ENCODE data around the gene PIK3C2B.
A peak's percentile ranks its signal among the peaks of the same experiment; 100 is the strongest.

The PIK3C2B gene

GRCh38 chr1:204459706-204460105, 34.9 kb downstream of the PIK3C2B start:
- no peak for DNase-seq (ENCODE audit: low spot score)

- DNase-seq (ENCODE audit: low spot score): no peak
Observed at GRCh38 chr1:204457666-204458065, 36.9 kb downstream of the PIK3C2B start.

GRCh38 chr1:204456826-204457442, 37.7 kb downstream of the PIK3C2B start:
- no peak for DNase-seq (ENCODE audit: low spot score)

GRCh38 chr1:204455831-204456145, 38.8 kb downstream of the PIK3C2B start:
- no peak for DNase-seq (ENCODE audit: low spot score)

GRCh38 chr1:204455063-204455830, 39.4 kb downstream of the PIK3C2B start:
- DNase-seq (ENCODE audit: low spot score): no peak

GRCh38 chr1:204454476-204454875, 40.1 kb downstream of the PIK3C2B start:
- DNase-seq (ENCODE audit: low spot score): no peak

- no peak for DNase-seq (ENCODE audit: low spot score)
Observed at GRCh38 chr1:204453141-204453772, 41.3 kb downstream of the PIK3C2B start.

DNA sequence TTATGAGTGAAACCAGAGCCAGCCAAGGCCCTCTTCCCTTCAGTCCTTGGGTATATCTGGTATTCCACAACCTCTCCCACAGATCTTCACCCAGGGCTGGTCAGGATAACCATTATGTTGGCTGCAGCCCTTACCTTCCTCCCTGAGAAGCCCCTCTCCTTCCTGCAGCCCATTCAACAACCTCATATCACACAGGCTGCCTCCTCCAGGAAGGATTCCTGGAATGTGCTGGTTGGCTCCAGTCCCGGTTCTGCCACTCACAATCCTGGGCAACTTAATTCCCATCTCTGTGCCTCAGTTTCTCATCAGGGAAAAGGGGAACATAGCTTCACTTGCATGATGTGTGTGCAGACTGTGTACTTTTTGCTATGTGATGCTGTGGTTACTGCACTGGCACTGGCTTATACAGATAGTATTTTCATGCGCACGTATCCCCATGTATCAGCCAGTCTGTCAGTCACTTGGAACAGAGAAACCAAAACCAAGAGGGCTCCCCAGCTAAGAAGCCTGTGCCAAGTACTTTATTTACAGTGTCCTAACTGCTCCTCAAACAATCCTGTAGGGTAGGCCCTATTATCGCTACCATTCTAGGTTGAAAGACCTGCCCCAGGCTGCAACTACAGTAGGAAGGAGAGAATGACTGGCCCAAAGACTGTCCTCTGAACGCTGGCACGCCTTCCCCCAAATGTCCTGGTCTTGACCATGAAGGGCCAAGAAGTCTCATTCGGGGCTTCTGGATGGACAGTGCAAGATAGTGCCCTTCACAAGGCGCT, 43.1 kb downstream of the PIK3C2B start:
- DNase-seq (ENCODE audit: low spot score): no peak

- no peak for DNase-seq (ENCODE audit: low spot score)
Observed at GRCh38 chr1:204450461-204451257, 43.9 kb downstream of the PIK3C2B start.

DNA sequence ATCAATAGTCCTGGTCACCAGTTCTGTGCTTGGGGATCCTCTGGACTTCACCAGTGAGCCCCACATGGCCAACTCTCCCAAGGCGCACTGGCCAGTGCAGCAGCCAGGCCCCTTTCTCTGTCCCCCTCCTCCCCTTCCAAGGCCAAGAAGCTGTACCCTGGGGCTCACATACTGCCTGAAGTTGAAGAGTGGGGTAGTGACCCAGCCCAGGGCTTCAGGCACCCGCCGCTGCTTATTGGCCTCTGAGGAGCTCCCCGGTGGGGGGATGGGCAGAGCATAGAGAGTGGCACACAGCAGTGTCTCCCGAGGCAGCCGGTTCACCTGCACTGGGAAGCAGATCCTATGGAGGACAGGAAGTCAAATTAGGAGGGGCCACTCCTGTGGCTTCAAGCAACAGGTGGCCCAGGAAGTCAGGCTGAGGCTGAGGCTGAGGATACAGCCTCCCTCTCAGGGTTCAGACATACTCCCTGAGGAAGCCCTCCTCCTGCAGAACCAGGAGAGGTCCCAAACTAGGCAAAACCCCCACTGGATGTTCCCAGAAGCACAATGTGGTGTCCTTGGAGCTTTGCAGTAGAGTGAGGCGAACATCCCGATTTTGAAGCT, 44.8 kb downstream of the PIK3C2B start:
- no peak for DNase-seq (ENCODE audit: low spot score)

DNA sequence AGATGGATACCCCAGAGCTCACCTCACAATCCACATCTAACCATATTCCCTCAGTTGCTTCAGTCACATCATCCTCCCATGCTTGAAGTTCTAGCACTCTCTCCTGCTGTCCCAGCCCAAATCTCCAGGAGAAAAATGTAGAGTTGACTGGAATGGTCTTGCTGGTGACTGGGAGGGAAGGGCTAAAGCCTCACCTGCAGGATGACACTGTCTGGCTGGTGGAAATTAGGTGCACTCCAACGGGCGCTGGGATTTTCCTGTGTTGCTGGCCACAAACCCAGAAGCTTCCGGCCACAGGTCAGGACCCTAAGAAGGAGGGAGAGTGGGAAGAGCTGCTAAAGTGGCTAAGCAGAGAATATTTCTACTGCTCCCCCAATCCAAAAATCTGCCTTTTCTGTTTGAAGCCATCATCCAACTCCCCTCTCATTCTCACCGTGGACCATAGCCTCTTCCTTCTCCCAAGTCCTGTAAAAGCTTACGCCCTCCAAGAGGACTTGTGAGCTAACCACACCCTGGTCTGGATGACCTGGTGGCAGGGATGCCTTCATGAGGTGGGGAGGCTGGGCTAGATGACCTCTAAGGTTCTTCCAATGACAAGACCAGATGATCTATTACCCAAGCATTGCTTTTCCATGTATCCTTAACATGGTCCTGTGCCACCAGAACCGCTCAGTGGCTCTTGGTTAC, 45.5 kb downstream of the PIK3C2B start:
- no peak for DNase-seq (ENCODE audit: low spot score)

- DNase-seq (ENCODE audit: low spot score): no peak
Observed at GRCh38 chr1:204448344-204448964, 46.2 kb downstream of the PIK3C2B start.

DNA sequence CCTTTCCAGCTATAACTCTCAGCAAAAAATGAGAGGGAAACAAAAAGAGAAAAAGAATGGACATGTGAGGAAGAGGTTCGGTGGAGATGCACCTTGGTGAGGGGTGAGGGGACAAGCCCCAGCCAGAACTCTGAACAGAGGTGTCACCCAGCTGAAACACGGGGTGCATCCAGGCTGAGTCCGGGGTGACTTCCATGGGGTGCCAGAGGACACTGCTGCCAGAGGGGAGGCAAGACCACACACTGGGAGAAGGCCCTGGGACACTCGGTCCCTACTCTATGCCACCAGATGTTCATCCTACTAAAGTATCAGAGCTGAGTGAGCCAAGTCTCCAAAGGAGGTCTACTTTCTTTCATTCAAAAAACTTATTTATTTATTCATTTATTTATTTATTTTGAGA, 46.9 kb downstream of the PIK3C2B start:
- DNase-seq (ENCODE audit: low spot score): no peak

GRCh38 chr1:204447190-204447589, 47.4 kb downstream of the PIK3C2B start:
- DNase-seq (ENCODE audit: low spot score): no peak

DNA sequence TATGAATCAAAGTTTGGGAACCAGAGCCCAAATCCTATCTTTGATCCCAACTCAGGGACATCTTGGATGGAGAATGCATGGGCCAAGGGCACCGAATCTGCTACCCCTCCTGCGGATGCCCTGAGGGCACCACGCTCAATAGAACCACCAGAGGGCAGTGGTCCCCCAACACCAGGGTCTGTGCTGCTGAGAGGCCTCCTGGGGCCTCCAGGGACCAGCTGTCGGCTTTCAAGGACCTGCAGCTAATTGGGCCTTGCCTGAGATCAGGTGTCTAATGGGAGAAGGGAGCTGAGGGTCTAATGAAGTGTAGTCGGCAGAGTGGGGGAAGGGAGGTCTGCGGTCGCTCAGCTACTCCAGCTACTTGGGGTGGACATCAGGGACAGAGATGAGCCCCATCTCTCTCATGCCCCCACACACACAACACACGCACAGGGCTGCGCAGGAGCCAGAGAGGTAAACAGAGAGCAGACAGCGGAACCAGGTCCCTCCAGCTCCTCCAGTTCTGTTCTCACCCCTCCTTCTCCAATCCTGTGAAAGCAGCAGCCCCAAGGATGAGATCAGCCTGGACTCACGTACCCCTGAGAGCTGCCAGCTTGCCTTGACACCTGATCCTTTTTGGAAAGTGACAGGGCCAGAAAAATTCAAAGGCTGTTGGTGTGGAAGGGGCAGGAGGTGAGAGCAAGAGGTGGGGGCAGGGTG, 48.0 kb downstream of the PIK3C2B start:
- DNase-seq (ENCODE audit: low spot score): peak; percentile 80

- no peak for DNase-seq (ENCODE audit: low spot score)
Observed at GRCh38 chr1:204445860-204446412, 48.7 kb downstream of the PIK3C2B start.
